Measurements from ENCODE around the gene LRRC51.

LRRC51 gene

DNA sequence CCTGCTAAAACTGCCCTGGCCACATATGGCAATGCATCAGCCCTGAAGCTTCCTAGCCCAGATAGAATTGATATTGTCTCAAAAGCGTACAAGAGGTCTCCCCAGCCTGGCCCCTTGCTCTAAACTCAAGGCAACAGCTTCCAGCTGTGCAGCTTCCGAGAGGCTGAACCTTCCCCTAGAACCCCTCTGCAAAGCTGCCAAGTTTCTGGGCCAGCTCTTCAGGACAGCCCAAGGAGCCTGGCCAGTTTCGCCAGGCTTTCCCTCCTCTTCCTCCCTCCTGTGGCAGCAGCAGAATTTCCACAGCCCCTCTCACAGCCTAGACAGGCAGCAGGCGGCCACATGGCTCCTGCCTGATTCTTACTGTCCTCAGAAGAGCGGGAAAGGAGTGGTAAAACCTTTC is 34.8 kb upstream of the LRRC51 start:
- Histone ChIP-seq H3K27ac (ENCODE audit: low read depth, low read length) (no peak overlapping the region), H3K36me3 (ENCODE audit: insufficient read depth, low read length) (no peaks in the 10 kb centered on the region), H3K9me3 (ENCODE audit: low read length) (no peaks in the 10 kb centered on the region), H3K9ac (ENCODE audit: low read length) (no peak overlapping the region), H3K4me1 (ENCODE audit: insufficient read depth, low read length) (peaks cover 37% of the 10 kb centered on the region), H3K4me3 (ENCODE audit: low read depth in 1 of 2, low read length in 2 of 2) (no peak overlapping the region), H3K27me3 (ENCODE audit: control insufficient read depth in 1 of 2, insufficient read depth in 2 of 2, low read length in 2 of 2) (no peaks in the 10 kb centered on the region)

DNA sequence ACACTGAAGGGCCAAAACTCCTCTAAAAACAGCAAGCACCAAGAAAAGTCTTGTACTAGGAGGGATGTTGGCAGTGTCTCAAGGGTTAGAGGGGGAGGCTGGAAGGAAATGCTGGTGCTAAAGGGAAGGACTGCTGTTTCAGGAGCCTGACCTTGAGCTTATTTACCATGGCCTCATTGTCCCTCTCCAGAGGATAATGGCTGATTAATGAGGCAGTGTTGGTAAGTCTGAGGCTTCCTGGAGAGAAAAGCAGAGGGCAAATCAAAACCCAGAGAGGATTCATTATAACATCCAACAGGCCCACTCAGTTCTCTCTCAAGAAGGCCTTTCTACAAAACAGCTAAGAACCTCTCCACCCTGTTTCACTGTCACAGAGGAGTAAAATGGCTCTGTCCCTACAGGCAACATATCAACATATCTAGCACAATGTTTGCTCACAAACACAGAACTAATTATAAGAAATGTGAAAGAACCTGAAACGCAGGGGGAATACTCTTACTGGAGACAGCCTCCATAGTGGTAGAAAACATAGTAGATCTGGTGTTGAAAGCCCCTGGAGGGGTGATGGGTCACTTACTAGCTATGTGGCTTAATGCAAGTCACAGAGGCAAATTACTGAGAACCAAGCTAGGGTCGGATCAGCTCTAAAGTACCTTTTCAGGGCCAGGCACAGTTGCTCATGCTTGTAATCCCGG is 31.7 kb upstream of the LRRC51 start:
- H3K9me3 ChIP-seq (ENCODE audit: low read length), result no peaks in the 10 kb centered on the region
- H3K27ac ChIP-seq (ENCODE audit: low read depth, low read length), result no peak overlapping the region
- no peak overlapping the region for H3K4me3 ChIP-seq (ENCODE audit: low read depth in 1 of 2, low read length in 2 of 2)
- no peak overlapping the region for H3K9ac ChIP-seq (ENCODE audit: low read length)
- H3K36me3 ChIP-seq (ENCODE audit: insufficient read depth, low read length), result no peaks in the 10 kb centered on the region
- no peaks in the 10 kb centered on the region for H3K27me3 ChIP-seq (ENCODE audit: control insufficient read depth in 1 of 2, insufficient read depth in 2 of 2, low read length in 2 of 2)
- peaks cover 17% of the 10 kb centered on the region for H3K4me1 ChIP-seq (ENCODE audit: insufficient read depth, low read length)

DNA sequence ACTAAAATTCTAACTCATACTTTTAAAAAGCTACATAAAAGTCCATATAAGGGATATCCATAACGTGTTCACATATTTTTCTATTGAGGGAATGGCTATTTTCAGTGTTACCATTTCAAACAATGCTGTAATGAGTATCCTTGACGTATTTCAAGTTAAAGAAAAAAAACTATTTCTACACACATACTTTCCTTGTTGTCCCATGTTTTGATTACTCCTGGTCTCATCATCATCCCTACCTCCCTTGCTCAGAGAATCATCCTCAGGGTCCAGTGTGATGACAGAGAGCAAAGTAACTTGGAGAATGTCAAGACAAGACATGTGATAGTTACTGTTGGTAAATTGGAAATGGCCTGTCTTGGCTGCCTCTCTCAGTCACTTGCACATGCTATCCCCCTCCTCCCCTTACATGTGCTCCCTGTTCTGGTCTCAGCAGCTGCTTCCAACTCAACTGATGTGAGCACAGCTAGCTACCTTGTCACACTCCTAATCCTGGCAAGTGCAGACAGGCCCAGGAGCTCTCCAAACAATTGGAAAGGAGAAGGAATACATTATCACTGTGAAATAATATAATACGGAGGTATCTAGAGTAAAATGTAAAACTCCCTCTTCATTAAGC is 22.1 kb upstream of the LRRC51 start:
- Histone ChIP-seq H3K9ac (ENCODE audit: low read length) (no peak overlapping the region), H3K27me3 (ENCODE audit: control insufficient read depth in 1 of 2, insufficient read depth in 2 of 2, low read length in 2 of 2) (no peaks in the 10 kb centered on the region)

DNA sequence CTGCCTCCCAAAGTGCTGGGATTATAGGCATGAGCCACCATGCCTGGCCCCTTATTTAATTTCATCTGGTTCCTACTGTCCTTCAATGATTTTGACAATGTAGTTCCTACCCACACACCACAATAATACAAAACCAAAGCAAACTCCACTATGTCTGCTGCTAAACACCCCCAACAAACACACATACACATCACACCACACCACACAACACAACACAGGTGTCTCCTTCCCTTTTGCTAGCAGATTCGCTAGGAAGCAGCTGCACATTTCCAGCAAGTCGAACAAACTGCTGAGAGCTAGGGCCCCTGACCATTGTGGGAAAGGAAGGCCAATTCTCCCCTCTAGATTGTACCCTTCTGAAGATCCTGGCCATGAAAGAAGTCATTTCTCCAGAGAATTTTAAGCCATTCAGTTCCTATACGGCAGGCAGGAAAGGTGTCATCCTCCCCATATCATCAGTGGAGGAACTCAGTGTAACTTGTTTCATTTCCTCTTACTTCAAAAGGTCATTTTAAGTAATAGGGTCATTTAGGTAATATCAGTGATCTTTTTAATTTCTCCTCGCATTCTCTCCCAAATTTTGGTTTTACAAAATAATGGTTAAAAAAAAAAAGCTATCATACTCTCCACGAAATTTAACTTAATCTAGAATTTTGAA is 18.8 kb upstream of the LRRC51 start:
- H3K36me3 ChIP-seq (ENCODE audit: insufficient read depth, low read length), result no peaks in the 10 kb centered on the region
- H3K9me3 ChIP-seq (ENCODE audit: low read length), result no peaks in the 10 kb centered on the region
- H3K4me1 ChIP-seq (ENCODE audit: insufficient read depth, low read length), result peaks cover 5% of the 10 kb centered on the region
- no peak overlapping the region for H3K27ac ChIP-seq (ENCODE audit: low read depth, low read length)
- H3K4me3 ChIP-seq (ENCODE audit: low read depth in 1 of 2, low read length in 2 of 2), result no peak overlapping the region
- no peak overlapping the region for H3K9ac ChIP-seq (ENCODE audit: low read length)
- H3K27me3 ChIP-seq (ENCODE audit: control insufficient read depth in 1 of 2, insufficient read depth in 2 of 2, low read length in 2 of 2), result no peaks in the 10 kb centered on the region

More for the DNA sequence above, 22.1 kb upstream of the LRRC51 start:
- Histone ChIP-seq H3K27ac (ENCODE audit: low read depth, low read length) (peak overlapping the region; percentile 7), H3K4me3 (ENCODE audit: low read depth in 1 of 2, low read length in 2 of 2) (no peak overlapping the region), H3K4me1 (ENCODE audit: insufficient read depth, low read length) (no peaks in the 10 kb centered on the region), H3K36me3 (ENCODE audit: insufficient read depth, low read length) (no peaks in the 10 kb centered on the region), H3K9me3 (ENCODE audit: low read length) (no peaks in the 10 kb centered on the region)

DNA sequence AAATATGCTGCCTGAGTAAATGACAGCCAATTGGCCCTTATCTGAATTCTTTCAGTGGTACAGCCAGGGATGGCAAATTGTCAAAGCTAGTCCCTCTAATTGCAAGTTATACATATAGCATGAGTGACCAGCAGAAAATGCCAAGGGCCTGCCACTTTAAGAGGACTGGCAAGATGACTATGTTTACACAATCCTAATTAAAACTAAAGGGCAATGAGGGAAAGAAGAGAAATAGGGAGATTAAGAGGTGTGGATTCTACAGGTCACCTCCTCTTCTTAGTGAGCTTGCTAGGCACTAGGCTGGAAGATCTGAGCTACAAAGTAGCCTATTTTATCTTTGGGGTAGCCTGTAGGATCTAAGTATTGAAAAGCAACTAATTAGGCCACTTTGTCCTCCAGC is 13.8 kb upstream of the LRRC51 start:
- Histone ChIP-seq H3K36me3 (ENCODE audit: insufficient read depth, low read length) (no peaks in the 10 kb centered on the region), H3K4me1 (ENCODE audit: insufficient read depth, low read length) (peaks cover 42% of the 10 kb centered on the region), H3K9me3 (ENCODE audit: low read length) (no peaks in the 10 kb centered on the region), H3K27me3 (ENCODE audit: control insufficient read depth in 1 of 2, insufficient read depth in 2 of 2, low read length in 2 of 2) (no peaks in the 10 kb centered on the region), H3K27ac (ENCODE audit: low read depth, low read length) (peak overlapping the region; percentile 69), H3K4me3 (ENCODE audit: low read depth in 1 of 2, low read length in 2 of 2) (no peak overlapping the region), H3K9ac (ENCODE audit: low read length) (no peak overlapping the region)

DNA sequence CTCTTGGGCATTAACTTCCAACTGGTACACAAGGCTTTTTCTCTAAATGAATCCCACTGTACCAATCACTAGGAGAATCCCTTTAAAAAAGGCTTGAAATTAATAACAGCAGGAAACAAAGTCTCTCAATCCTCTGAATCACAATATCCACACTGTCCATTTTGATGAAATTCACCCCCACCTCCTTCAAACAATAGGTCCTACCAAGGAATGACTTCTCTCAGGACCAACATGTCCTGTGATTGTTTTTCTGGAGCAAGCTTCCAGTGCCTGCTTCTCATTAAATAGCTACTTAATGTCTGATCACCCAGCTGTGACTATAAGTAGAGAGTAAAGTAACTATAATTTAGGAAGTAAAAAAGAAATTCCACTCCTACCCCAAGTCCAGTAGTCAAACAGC is 13.4 kb upstream of the LRRC51 start:
- H3K36me3 ChIP-seq (ENCODE audit: insufficient read depth, low read length), result no peaks in the 10 kb centered on the region
- H3K27ac ChIP-seq (ENCODE audit: low read depth, low read length), result peak overlapping the region; percentile 69
- H3K9me3 ChIP-seq (ENCODE audit: low read length), result no peaks in the 10 kb centered on the region
- no peak overlapping the region for H3K4me3 ChIP-seq (ENCODE audit: low read depth in 1 of 2, low read length in 2 of 2)
- H3K4me1 ChIP-seq (ENCODE audit: insufficient read depth, low read length), result peaks cover 46% of the 10 kb centered on the region
- H3K27me3 ChIP-seq (ENCODE audit: control insufficient read depth in 1 of 2, insufficient read depth in 2 of 2, low read length in 2 of 2), result no peaks in the 10 kb centered on the region
- no peak overlapping the region for H3K9ac ChIP-seq (ENCODE audit: low read length)

DNA sequence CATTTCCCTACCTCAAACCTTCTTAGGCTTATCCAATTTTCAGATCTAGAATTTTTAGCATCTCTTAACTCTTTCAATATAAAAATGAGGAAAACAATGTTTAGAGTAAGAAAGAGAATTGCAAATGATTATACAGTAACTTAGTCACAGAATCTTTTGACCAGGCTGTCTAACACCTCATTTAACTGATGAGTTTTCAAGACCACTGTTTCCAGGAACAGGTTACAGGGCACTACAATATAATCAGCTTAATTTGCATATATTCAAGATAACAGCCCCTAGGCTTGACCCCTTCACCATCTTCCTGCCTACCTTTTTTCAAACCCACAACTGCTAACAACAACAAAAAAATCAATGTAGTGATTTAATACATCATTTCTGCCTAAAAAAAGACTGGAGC is 13.0 kb upstream of the LRRC51 start:
- H3K9ac ChIP-seq (ENCODE audit: low read length), result no peak overlapping the region
- H3K27me3 ChIP-seq (ENCODE audit: control insufficient read depth in 1 of 2, insufficient read depth in 2 of 2, low read length in 2 of 2), result no peaks in the 10 kb centered on the region
- no peak overlapping the region for H3K4me3 ChIP-seq (ENCODE audit: low read depth in 1 of 2, low read length in 2 of 2)
- H3K27ac ChIP-seq (ENCODE audit: low read depth, low read length), result no peak overlapping the region
- no peaks in the 10 kb centered on the region for H3K36me3 ChIP-seq (ENCODE audit: insufficient read depth, low read length)
- no peaks in the 10 kb centered on the region for H3K9me3 ChIP-seq (ENCODE audit: low read length)
- H3K4me1 ChIP-seq (ENCODE audit: insufficient read depth, low read length), result peaks cover 49% of the 10 kb centered on the region

DNA sequence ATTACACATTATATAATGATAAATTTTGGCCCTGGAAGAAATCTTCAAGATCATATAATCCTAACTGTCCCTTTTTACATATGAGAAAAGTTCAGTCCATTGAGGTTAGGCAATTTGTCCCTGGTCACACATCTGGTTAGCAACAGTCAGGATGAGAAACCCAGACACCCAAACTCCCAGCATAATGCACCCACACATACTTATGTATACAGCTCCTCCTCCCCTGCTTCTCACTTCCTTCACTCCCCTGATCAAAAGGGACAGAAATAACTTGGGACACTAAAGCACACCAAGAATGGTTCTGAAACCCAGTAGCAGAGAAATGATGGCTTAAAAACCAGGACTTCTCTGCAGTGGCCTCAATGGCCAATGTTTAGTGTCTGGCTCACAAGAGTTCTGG is 11.4 kb upstream of the LRRC51 start:
- Histone ChIP-seq H3K9ac (ENCODE audit: low read length) (no peak overlapping the region), H3K27me3 (ENCODE audit: control insufficient read depth in 1 of 2, insufficient read depth in 2 of 2, low read length in 2 of 2) (no peaks in the 10 kb centered on the region), H3K27ac (ENCODE audit: low read depth, low read length) (peak overlapping the region; percentile 53), H3K9me3 (ENCODE audit: low read length) (no peaks in the 10 kb centered on the region), H3K36me3 (ENCODE audit: insufficient read depth, low read length) (no peaks in the 10 kb centered on the region), H3K4me3 (ENCODE audit: low read depth in 1 of 2, low read length in 2 of 2) (peak overlapping the region in 1 of 2 donors; percentile 14), H3K4me1 (ENCODE audit: insufficient read depth, low read length) (peaks cover 49% of the 10 kb centered on the region)

DNA sequence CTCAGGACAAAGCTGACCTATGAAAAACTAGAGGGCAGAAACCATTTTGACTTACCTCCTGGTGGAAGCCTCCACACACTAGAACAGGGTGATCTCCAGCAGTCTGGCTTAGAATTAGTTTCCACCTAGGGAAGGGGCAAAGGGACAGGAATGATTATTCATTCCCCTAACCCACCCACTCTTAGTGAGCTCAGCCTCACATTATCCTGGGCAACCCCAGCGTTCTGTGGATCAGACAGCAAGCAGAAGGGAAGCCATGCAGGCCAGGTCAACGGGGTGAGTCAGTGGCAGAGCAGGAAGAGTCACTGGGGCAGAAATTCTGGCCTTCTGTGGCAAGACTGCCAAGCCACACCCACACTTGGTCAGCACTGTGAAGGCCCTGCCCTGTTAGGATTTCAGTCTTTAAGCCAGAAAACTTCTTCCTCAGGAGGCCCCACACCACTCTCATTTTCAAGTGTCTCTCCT is 10.8 kb upstream of the LRRC51 start:
- H3K9me3 ChIP-seq (ENCODE audit: low read length), result no peaks in the 10 kb centered on the region
- H3K4me1 ChIP-seq (ENCODE audit: insufficient read depth, low read length), result peaks cover 49% of the 10 kb centered on the region
- no peaks in the 10 kb centered on the region for H3K36me3 ChIP-seq (ENCODE audit: insufficient read depth, low read length)
- peak overlapping the region in 1 of 2 donors; percentile 14 for H3K4me3 ChIP-seq (ENCODE audit: low read depth in 1 of 2, low read length in 2 of 2)
- H3K27me3 ChIP-seq (ENCODE audit: control insufficient read depth in 1 of 2, insufficient read depth in 2 of 2, low read length in 2 of 2), result no peaks in the 10 kb centered on the region
- peak overlapping the region; percentile 53 for H3K27ac ChIP-seq (ENCODE audit: low read depth, low read length)
- no peak overlapping the region for H3K9ac ChIP-seq (ENCODE audit: low read length)

DNA sequence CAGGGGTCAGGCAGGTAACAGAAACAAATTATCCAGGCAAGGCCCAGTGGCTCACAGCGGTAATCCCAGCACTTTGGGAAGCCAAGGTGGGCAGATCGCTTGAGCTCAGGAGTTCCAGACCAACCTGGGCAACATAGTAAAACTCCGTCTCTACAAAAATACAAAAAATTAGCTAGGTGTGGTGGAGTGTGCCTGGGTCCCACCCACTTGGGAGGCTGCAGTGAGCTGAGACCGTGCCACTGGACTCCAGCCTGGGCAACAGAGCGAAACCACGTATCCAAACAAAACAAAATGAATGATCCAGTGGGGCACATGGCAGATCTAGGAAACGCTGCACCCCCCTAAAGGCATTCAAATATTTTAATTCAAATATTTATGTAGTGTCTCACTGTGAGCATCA is 10.2 kb upstream of the LRRC51 start:
- no peak overlapping the region for H3K27ac ChIP-seq (ENCODE audit: low read depth, low read length)
- H3K36me3 ChIP-seq (ENCODE audit: insufficient read depth, low read length), result no peaks in the 10 kb centered on the region
- H3K4me1 ChIP-seq (ENCODE audit: insufficient read depth, low read length), result peaks cover 49% of the 10 kb centered on the region

DNA sequence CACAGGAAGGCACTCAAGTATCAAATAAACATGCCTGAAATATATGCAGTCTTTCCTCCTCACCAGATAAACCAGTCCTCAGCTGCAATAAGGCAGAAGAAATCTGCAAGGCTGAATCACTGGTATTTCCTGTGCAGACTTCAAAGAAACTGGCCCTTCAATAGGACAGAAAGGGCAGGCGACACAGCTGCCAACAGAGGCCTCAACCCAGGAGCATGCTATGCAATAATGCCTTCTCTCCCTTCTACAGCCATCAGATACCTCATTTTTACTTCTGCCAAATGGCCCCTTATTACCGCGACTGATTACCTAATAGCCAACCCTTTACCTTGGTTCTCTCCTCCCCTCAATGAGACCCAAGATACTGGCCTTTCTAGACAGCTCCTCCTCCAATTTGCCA is 8.3 kb upstream of the LRRC51 start:
- no peaks in the 10 kb centered on the region for H3K27me3 ChIP-seq (ENCODE audit: control insufficient read depth in 1 of 2, insufficient read depth in 2 of 2, low read length in 2 of 2)
- peak overlapping the region; percentile 43 for H3K27ac ChIP-seq (ENCODE audit: low read depth, low read length)
- H3K9ac ChIP-seq (ENCODE audit: low read length), result no peak overlapping the region

More for the DNA sequence above, 10.2 kb upstream of the LRRC51 start:
- H3K9me3 ChIP-seq (ENCODE audit: low read length), result no peaks in the 10 kb centered on the region
- no peak overlapping the region for H3K4me3 ChIP-seq (ENCODE audit: low read depth in 1 of 2, low read length in 2 of 2)
- H3K9ac ChIP-seq (ENCODE audit: low read length), result no peak overlapping the region
- no peaks in the 10 kb centered on the region for H3K27me3 ChIP-seq (ENCODE audit: control insufficient read depth in 1 of 2, insufficient read depth in 2 of 2, low read length in 2 of 2)

More for the DNA sequence above, 8.3 kb upstream of the LRRC51 start:
- Histone ChIP-seq H3K4me1 (ENCODE audit: insufficient read depth, low read length) (peaks cover 39% of the 10 kb centered on the region), H3K9me3 (ENCODE audit: low read length) (no peaks in the 10 kb centered on the region), H3K4me3 (ENCODE audit: low read depth in 1 of 2, low read length in 2 of 2) (no peak overlapping the region), H3K36me3 (ENCODE audit: insufficient read depth, low read length) (no peaks in the 10 kb centered on the region)
